ENCODE data around the gene CHD5. TPM values are rescaled to one million over a fixed set of nuclear protein-coding genes. Genes with fewer than 3 reads are reported as not detected.
A peak's percentile ranks its signal among the peaks of the same experiment; 100 is the strongest.

Gene CHD5
- total RNA-seq, 2 donors from 2014 or later = 0.07 to 2.0 TPM

DNA sequence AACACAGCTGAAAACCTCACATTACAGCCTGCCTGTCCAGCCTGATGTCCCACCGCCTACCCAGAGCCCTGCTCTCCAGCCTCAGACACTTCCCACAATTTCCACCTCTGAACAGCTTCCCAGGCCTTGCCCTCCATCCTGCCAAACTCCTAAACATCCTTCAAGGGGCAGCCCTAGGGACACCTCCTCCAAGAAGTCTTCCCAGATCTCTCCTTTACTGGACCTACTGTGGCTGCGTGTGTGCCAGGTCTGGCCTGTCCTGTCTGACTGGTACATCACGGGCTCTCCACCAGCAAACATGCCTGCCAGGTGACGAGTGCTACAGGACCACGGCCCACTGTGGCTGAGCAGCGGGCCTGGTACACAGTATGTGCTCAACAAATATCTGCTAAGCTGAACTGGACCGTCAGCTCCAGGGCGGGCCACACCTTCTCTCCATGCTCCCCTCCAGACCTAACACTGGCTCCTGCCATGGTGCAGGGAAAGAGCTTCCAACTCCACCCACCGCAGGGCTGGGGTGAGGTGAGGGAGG is 28.8 kb downstream of the CHD5 start:
- TF ChIP-seq, protein P1, sequence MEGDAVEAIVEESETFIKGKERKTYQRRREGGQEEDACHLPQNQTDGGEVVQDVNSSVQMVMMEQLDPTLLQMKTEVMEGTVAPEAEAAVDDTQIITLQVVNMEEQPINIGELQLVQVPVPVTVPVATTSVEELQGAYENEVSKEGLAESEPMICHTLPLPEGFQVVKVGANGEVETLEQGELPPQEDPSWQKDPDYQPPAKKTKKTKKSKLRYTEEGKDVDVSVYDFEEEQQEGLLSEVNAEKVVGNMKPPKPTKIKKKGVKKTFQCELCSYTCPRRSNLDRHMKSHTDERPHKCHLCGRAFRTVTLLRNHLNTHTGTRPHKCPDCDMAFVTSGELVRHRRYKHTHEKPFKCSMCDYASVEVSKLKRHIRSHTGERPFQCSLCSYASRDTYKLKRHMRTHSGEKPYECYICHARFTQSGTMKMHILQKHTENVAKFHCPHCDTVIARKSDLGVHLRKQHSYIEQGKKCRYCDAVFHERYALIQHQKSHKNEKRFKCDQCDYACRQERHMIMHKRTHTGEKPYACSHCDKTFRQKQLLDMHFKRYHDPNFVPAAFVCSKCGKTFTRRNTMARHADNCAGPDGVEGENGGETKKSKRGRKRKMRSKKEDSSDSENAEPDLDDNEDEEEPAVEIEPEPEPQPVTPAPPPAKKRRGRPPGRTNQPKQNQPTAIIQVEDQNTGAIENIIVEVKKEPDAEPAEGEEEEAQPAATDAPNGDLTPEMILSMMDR (IDR thresholded peaks at IDR 0.05) = no peak
- Histone ChIP-seq H3K4me3 (no peak overlapping the region), H3K36me3 (no peaks in the 10 kb centered on the region), H3K27ac (no peak overlapping the region), H3K9me3 (no peaks in the 10 kb centered on the region), H3K27me3 (peaks cover 3 to 6% of the 10 kb centered on the region in 2 donors), H3K4me1 (peaks cover 0 to 8% of the 10 kb centered on the region in 2 donors)
- no peak for DNase-seq (ENCODE audit: low spot score)

DNA sequence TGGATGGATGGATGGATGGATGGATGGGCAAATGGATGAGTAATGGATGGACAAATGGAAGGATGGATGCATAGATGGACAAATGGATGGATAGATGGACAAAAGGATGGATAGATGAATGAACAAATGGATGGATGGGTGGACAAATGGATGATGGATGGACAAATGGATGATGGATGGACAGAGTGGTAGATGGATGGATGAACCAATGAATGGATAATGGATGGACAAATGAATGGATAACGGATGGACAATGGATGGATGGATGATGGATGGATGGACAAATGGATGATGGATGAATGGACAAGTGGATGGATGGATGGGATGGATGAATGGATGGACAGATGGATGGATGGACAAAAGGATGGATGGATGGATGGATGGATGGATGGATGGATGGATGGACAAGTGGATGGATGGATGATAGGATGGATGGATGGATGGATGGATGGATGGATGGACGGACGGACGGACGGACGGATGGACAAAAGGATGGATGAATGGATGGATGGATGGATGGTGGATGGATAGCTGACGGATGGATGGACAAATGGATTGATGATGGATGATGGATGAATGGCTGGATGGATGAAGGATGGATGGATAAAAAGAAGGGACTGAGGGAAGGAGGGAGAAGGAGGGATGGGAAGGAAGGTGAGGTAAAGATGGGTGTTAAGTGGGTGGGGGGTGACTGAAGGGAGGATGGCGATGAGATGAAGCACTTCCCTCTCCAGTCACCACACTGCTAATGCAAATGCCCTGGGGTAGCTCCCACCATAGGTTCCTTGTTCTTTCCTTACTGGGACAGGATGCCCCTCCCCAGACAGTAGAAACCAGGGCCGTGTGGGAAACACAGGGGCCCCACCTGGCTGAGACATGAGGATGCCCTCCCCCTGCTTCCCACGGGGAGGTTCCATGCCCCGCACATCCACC is 29.8 kb downstream of the CHD5 start:
- no peak overlapping the region for H3K4me3 ChIP-seq
- no peak overlapping the region for H3K27ac ChIP-seq
- peaks cover 0 to 8% of the 10 kb centered on the region in 2 donors for H3K4me1 ChIP-seq
- no peaks in the 10 kb centered on the region for H3K36me3 ChIP-seq
- TF ChIP-seq, protein P1 (IDR thresholded peaks at IDR 0.05) = no peak
- H3K27me3 ChIP-seq = peaks cover 5 to 6% of the 10 kb centered on the region in 2 donors
- no peaks in the 10 kb centered on the region for H3K9me3 ChIP-seq
- DNase-seq (ENCODE audit: low spot score) = no peak

DNA sequence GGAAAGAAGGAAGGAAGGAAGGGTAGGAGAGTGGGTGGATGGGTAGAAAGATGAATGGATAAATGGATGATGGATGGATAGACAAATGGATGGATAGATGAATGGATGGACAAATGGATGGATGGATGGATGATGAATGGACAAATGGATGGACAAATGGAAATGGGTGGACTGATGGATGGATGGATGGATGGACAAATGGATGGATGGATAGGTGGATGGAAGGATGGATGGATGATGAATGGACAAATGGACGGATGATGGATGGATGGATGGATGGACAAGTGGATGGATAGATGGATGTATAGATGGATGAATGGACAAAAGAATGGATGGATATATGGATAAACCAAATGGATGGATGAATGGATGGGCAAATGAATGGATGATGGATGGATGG is 30.5 kb downstream of the CHD5 start:
- Histone ChIP-seq H3K27me3 (peaks cover 5 to 6% of the 10 kb centered on the region in 2 donors), H3K36me3 (no peaks in the 10 kb centered on the region), H3K4me1 (peaks cover 0 to 8% of the 10 kb centered on the region in 2 donors), H3K9me3 (no peaks in the 10 kb centered on the region), H3K27ac (no peak overlapping the region), H3K4me3 (no peak overlapping the region)
- DNase-seq (ENCODE audit: low spot score) = no peak
- TF ChIP-seq, protein P1 (IDR thresholded peaks at IDR 0.05) = no peak

DNA sequence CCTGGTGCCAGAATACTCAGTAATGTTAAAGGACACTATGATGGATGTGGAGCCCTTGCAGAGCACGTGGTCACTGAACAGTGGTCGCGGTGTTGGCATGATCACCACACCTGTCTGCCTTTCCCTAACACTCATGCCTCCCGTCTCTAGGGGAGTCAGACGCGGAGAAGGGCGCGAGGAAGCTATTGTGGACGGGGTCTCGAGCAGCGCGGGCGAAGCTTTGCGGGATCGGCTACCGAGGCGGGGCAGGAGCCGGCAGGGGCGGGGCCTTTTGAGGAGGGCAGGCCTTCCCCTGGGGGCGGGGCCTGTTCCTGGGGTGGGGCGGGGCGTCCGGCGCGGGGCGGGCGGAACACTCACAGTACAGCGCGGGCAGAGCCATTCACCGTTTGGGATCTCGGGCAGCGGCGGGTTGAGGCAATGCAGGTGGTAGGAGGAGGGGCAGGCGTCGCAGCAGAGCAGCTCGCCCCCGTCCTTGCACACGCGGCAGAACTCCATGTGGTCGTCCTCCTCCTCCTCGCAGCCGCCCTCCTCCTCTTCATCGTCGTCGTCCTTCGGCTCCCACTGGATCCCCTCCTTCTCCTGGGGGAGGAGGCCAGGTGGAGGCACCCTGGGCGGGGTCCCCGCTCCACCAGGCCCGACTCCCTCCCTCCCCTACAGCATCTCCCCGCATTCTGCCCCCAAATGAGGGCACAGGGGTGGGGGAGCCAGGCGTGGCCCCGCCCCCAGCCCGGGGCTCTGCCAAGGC is 31.5 kb downstream of the CHD5 start:
- Histone ChIP-seq H3K27me3 (peaks cover 5 to 6% of the 10 kb centered on the region in 2 donors), H3K9me3 (no peaks in the 10 kb centered on the region), H3K4me1 (peaks cover 0 to 8% of the 10 kb centered on the region in 2 donors), H3K4me3 (peak overlapping the region in 1 of 2 donors; percentile 21), H3K36me3 (no peaks in the 10 kb centered on the region), H3K27ac (no peak overlapping the region)
- TF ChIP-seq, protein P1 (IDR thresholded peaks at IDR 0.05) = no peak
- DNase-seq (ENCODE audit: low spot score) = no peak

DNA sequence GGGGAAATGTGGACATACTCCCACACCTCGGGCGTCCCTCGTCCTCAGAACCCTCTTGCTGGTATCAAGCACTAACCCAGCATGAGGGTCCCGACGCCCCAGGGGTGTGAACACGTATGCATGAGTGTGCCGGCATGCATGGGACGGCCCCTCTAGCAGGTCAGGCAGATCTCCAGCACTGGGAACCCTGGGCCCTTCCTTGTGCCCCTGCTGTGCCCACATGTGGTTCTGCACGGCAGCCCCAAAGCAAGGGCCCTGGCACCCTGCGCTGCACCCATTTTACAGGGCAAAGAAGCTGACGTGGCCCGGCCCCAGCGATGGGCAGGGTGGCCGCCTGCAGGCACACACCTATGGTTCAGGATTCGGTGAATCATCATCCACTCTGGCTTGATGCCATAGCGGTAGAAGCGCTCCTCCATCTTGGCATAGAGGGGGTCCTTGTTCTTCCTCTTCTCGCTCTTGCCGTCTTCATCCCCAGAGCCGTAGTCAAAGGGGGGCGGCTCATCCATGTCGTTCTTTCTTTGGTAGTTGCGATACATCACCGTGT is 34.2 kb downstream of the CHD5 start:
- TF ChIP-seq, protein P1 (IDR thresholded peaks at IDR 0.05) = no peak
- H3K27ac ChIP-seq = no peak overlapping the region
- H3K27me3 ChIP-seq = peaks cover 5 to 6% of the 10 kb centered on the region in 2 donors
- H3K9me3 ChIP-seq = no peaks in the 10 kb centered on the region
- DNase-seq (ENCODE audit: low spot score) = no peak
- peaks cover 0 to 8% of the 10 kb centered on the region in 2 donors for H3K4me1 ChIP-seq
- no peaks in the 10 kb centered on the region for H3K36me3 ChIP-seq
- no peak overlapping the region for H3K4me3 ChIP-seq

Data from right atrium auricular region (tissue), 2 donors.